HG03095 (cell line): ENCODE results near the gene PHLPP1.
"Not testable (repeated sequence)": the region's sequence is repeated elsewhere in the genome, so short reads cannot be mapped to it uniquely, and the experiment has no call there.

Source experiments
- ATAC-seq: cut with Tn5 transposase; IDR thresholded peaks from one replicate; pipeline ENCODE4 v1.9.1; 2021; ENCODE audit warnings: moderate library complexity; ENCODE audit not compliant: unreplicated experiment

Gene PHLPP1

DNA sequence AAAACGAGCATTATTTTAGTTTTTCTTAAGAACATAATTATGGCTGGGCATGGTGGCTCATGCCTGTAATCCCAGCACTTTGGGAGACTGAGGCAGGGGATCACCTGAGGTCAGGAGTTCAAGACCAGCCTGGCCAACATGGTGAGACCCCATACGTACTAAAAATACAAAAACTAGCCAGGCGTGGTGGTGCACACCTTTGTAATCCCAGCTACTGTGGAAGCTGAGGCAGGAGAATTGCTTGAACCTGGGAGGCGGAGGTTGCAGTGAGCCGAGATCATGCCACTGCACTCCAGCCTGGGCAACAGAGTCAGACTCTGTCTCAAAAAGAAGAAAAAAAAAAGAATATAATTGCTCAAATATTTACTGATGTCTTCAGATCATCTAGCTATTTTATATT is 25.3 kb downstream of the PHLPP1 start:
- ATAC-seq, result not testable (repeated sequence)

DNA sequence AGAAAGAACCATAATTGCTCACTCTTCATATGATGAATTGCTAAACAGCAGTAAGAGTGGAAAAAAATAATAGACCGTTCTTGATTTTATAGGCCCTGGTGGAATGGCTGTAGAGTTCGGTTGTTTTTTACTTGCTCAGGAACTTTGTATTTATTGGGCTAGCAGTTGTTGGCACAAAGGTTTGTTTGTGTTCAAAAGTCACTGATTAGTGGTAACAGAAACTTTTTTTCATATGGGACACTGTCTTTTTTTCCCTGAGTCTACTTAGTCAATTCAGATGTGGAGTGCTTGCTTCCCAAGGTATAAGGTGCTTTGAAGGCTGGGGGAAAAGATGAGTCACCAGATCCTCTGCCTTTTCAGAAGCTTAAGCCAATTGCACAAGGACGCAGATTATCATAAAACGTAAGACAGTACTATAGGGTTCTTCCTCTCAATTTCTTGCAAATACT is 25.8 kb downstream of the PHLPP1 start:
- no peak for ATAC-seq

DNA sequence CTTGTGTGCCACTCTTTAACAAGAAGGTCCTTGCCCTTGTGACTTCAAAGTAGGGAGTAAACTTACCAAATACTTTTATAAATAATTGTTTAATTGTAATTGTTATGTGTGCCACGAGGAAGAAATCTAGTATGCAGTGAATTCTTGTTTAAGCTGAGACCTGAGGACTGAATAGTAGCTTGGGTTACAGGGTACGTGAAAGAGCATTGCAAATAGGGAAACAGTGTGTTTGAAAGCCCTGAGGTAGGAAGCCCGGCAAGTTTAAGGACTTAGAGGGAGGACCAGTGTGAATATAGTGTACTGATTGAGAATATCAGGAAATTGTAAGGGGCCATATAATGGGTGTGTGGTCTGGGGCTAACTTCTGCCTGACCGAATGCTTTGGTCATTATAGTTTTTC is 26.2 kb downstream of the PHLPP1 start:
- ATAC-seq, result no peak

DNA sequence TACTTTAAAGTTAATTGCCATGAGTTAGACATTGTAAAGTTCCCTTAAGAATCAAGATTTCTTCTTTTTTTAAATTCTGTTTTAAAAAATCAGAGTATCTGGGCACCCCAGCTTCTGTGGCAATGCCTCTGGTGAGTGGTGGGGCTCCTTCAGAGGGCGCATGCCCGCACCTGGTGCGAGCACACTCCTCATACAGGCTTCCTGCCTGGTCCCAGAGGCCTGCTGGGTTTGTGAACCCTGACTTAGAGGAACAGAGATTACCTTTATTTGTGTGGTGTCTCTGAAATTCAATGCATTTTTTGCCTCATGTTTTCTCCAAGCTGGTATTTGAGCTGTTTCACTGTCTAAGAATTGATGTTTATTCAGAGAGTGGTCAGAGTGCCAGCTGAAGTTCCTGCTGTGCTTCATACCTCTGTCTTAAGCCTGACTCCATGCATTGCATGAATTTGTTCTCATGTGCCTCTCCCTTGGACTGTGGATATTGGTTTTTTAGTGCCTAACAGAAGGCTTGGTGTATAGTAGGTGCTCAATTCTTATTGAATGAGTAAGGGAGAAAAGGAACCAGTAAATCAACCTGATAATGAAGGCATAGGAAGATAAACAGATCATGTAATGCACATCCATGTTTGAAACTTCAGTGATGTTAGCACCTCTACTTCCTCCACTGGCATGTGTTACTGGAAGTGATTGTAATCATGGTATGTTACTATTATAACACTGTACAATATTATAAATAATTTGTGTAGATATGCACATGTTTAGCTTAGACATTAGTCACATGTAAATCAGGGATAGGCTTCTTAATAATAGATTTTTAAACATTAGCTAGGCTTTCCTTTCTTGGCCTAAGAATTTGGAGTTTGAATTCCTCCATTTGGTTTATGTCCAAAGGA is 29.0 kb downstream of the PHLPP1 start:
- ATAC-seq, result peak; percentile 75

DNA sequence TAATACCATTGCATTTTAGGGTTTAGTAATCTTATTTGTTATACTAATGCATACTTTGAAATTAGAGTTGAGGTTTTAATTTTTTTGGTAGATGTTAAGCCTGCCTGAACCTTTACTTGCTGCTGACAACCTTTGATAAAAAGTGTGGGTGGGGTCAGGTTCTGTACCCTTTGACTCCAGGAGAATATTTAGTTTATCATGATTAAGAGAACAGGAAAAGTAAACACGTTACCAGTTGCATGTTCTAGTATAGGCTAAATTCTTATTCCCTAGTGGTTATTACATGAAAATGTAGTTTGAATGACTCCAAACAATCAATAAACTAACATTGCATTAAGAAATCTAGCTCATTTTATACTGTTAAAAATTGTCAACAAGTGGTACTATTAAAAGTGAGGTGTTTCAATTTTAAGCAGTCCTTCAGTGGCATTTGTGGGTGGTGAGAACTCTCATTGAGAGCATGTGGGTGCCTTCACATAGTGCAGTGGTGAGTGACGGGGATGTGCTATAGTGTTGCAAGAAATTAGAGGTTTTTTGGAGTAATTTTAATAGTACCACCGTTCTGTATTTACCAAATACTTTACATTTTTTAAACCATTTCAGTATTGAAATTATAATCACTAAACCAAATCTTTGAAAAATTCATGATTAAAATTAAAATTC is 29.9 kb downstream of the PHLPP1 start:
- no peak for ATAC-seq

DNA sequence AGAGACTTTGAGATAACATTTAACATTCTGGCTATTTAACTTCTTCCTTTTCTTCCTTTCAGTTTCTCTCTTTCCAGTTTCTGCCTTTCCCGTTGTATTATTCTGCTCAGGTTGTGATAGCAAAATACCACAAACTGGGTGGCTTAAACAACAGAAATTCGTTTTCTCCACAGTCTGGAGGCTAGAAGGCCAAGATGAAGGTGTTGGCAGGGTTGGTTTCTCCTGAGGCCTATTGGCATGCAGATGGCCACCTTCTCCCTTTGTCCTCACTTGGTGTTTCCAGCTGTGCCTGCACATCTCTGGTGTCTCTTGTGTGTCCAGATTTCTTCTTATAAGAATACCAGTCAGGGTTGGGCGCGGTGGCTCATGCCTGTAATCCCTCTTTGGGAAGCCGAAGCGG is 34.0 kb downstream of the PHLPP1 start:
- ATAC-seq, result no peak

DNA sequence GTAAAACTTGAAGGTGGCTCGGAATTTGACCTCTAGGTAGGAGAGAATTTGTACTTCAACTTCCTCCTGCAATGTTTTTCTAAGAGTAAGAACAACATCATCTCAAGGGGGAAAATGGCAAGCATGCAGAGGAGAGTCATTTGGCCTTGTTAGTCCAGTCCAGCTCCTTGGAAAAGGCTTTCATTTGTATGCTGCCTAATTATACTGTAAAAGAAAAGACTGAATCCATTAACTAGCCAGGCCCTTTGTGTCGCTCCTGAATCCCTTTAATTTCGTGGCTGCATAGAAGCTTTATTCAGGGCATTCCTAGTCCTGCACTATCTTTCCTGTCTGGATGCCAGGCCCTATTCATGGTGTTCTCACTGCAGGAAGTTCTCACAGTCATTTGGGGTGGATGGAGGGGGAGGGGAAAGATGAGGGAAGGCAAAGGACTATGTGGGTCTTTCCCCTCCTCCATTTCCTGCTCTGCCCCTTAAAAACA is 36.0 kb downstream of the PHLPP1 start:
- no peak for ATAC-seq

DNA sequence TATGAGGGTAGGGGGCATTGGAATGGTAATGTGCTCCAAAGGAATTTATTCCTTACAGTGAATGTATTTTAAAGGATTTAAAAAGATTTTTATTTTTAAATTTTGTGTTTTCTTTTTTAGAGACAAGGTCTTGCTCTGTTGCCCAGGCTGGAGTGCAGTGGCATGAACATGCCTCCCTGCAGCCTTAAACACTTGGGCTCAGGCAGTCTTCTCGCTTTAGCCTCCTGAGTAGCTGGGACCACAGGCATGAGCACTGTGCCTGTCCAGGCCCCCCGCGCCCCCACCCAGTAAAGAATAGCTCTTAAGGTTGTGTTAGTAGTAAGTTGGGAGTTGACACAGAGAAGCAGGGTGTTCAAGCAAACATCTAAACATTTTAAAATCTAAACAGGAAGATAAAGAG is 36.6 kb downstream of the PHLPP1 start:
- no peak for ATAC-seq

DNA sequence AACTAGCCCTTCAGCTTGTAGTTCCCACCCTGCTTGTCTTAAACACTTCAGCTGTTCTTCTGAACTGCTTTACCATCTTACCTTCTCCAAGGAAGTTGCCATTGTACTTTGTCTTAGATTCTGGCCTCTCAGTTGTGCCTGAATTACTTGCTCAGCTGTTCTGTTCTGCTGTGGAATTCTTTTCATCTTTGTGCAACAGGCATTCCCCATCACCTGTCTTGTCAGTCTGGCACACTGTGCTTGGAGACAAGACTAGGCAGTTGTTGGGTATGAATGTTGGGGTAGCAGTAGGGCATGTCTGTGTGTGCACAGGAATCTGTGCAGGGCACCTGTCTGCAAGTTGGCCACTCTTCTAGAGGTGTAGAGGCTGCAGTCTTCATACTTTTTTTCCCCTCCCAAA is 38.7 kb downstream of the PHLPP1 start:
- no peak for ATAC-seq

DNA sequence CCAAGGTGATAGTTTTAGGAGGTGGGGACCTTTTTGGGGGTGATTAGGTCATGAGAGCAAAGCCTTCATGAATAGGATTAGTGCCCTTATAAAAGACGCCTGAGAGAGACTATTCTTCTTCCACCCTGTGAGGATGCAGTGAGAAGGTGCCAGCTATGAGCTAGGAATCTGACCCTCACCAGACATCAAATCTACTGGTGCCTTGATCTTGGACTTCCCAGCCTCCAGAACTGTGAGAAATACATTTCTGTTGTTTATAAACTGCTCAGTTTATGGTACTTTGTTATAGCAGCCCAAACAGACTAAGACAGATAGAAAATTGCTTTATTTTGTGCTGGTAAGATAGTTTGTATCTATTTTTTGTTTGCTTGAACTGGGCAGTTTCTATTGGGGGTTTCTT is 40.1 kb downstream of the PHLPP1 start:
- ATAC-seq, result no peak

DNA sequence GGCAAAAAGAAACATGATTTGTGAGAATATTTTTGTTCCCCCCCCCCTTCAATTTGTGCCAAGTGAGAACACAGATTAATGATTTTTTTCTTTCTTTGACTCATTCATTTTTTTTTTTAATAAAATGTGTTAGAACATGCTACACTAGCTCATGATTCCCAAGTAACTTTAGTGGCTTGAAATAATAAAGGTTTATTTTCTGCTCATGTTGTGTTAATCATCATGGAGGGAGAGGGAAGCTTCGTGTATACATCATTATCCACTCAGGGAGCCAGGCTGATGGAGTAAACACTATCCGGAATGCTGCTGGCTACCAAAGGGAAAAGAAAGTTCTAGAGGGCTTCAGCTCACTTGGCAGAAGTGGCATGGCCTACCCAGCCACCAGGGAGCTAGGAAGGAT is 40.6 kb downstream of the PHLPP1 start:
- ATAC-seq, result no peak

DNA sequence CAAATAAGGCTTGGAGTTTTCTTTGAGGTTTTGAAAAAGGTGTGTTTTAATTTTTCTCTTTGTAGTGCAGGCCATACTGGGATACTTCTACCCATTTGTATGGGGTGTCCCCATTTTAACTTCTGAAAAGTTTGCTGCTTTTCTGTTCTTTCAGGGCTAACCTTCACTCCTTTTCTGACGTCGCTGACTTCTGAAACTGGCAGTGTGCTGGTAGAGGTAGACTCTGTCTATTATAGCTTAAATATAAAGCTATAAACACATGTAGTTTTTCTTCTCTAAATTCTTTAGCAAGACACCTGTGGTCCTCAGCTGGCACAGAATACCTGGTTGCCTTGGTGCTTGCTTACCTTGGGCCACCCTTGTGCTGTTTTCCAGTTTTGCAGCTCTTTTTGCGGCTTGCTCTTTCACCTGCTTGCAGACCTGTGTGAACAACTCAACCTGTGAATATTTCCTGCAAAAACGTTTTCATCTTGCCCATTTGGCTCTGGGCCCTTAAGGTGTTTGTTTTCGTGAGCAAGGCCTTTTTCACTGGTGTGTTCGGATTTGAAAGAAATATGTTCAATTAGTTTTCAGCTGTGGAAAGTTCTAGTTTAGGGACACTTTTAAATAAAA is 42.2 kb downstream of the PHLPP1 start:
- ATAC-seq, result no peak

DNA sequence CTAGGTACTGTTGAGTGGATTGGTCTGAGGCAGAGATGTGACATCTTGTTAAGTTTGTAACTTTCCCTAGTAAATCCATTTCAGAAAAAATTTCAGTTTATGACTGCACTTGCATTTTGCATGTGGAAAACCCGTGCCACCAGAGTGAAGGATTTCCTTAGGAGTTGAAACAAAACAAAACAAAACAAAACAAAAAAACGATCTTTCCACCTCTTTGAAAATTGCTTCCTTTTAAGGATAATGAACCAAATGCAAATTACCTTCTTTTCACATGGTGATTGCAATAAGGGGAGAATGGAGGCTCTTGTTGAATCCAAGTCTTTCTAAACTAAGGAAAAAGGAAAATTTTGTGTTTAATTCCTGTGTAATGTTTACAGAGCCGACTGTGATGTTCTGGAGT is 43.2 kb downstream of the PHLPP1 start:
- no peak for ATAC-seq

DNA sequence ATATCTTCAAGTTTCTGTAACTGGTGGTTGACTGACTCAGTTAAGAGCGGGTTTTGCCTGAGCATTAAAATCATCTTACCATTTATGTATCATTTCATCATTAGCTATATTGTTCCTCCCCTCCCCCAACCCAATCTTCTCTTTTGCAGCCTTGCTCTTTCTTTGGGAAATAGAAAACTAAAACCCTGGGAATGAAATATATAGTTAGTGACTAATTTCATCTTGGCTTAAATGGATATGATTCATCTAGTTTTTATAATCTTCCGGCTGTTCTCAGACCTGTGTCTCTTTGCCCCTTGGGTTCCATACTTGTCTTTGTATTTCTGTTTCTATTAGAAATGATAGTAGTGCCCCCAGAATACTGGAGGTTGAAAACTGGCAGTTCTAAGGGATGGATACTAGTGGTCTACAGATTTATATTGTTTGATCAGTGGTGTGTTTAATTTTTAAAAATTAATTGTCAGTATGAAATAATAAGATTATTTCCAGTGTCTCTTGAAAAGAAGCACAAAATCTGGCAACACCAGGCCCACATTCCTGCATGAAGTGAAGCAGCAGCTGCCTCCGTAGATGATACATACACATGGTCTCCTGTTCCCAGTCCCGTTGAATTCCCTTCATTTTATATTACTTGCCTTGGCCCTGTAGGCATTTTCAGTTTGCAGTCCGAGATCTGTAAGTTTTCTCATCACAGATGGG is 44.5 kb downstream of the PHLPP1 start:
- no peak for ATAC-seq

DNA sequence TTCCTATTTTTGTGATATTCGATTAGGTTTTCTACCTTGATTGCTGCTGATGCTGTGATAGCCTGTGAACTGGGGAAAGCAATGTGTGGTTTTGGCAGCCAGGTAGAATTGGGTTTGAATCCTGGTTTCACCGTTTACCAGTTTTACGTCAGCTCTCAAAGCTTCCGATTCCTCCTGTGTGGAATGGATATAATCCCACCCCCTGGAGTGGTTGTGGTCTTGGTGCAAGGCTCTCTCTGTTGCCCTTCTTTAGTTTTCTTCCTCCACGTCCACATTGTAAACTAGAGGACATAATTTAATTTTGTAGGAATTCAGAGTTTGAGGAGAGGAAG is 45.0 kb downstream of the PHLPP1 start:
- ATAC-seq, result no peak

DNA sequence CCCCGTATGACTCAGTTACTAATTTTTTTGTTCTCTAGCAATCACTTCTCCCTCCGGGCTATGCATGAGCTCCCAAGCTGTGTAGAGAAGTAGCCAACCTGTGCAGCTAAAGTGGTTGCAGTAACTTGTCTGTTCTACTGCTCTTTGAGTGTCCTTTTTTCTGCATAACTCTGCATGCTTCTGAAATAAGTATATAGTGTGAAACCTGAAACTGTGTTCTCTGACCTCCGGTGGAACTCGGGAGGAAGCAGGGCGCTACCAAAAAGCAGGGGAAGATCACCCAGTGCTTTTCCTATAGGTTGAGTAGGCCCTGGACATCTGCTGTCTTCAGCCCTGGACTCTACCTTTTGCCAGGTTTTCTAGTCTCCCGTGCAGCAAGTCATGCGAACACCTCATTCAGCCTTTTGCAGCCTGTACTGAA is 47.8 kb downstream of the PHLPP1 start:
- peak; percentile 76 for ATAC-seq

DNA sequence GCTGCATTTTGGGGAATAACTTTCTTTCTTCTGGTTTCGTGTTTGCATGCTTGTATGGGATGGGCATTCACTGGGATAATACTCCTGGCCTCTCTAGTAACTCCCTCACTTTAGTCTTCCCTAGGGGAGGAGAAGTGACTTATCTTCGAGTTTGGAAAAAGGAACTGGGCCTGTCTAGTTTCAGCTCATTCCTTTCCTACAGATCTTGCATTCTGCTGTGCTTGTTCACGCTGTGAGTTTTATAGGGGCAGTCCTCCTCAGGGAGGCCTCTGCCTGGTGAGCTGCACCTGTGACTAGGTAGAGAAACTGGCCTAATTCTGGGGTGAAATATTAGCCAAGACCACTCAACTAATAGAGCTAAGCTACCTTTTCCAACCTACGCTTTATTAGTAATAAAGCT is 50.9 kb downstream of the PHLPP1 start:
- no peak for ATAC-seq

DNA sequence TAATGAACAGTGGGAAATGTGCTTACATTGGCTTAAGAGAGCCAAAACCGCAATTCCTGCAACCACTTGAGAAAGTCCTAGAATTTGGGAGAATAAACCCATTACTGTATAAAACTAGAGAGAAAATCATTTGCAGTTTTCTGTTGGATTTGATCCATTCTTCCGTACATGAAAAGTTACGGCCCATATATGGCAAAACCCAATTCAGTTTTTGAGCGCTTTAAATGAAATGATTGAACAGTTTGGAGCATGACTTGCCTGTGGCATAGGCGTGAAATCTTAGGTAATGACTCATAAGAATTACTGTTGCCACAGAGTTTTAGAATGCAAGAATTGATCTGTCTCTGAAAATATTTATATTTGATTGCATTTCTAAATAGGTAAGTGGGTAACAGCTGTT is 52.0 kb downstream of the PHLPP1 start:
- no peak for ATAC-seq

DNA sequence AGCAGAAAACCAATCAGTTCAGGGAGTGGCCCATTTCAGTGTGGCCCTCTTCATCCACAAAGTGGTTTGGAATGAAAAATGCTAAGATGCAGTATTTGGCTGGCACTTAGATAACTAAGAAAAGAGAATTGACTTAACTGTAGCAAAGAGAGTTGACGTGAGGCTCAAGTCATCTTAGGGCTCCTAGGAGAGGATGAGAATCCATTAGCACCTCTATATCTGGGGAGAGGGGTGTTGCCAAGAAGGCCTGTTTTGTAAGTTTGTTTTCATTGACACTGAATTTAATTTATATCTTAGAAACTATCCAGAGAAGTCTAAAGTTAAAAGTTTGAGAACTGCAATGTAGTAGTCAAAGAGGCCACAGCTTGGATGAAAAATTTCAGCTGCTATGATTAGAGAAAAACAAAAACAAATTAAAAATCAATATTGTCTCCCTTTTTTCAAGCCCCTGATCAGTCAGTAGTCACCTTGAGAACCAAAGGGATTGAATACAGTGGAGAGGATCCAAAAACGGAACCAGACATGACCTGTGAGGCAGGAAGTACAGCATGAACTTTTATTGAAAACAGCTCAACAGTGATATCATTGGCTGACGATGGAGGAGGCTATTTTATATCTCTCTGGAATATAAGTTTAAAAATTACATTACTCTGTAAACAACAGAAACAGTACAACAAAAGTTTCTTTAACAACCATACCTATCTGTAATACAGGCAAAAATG is 52.7 kb downstream of the PHLPP1 start:
- ATAC-seq, result no peak

DNA sequence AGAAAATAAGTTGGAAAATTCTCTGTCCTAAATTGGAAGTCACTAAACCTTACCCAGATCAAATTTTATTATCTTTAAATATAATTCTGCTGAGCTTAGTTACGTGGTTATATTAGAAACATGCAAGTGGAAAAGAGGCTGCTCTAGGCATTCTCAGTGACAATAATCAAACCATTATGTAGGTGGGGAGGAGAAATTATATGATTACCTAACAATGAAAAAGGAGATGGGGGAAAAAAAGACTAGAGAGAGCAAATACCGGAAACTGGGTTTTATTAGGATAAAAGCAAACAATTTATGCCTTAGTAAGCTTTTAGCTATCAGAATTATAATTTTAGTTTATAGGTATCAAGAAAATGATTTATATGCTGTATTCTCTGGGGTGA is 53.2 kb downstream of the PHLPP1 start:
- ATAC-seq, result no peak

DNA sequence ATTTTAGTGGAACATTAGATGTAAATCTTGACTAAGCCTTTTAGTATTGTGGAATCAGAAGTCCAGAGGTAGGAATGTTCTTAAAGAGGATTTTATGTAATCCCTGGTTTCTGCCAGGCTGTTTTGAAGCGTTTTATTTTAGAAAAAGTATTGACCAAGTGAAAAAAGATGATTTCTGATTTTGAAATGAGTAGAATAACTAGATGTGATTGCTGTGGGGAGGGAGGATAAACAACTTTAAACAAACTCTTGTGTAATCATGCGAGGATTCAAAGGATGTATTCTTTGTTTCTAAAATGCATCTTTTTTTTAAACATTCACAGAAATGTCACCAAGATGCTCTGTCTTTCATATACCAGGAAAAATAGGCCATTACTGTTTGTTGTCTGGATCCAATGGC is 53.9 kb downstream of the PHLPP1 start:
- ATAC-seq, result no peak
